Activated CD8-positive, alpha-beta T cell treated with anti-CD3 and anti-CD28 coated beads for 36 hours (primary cell): Measurements from ENCODE around the gene HHIPL1. TPM values are rescaled to one million over a fixed set of nuclear protein-coding genes. Genes with fewer than 3 reads are reported as not detected.

Source experiments
- ATAC-seq: fragments of 200-7000 bp; cut with Tn5 transposase; one replicate; pipeline ENCODE4 v1.10.0; 2021; ENCODE audit warnings: mild to moderate bottlenecking, moderate library complexity
- CTCF ChIA-PET: fragments of 350-600 bp; sonication (Branson Sonifier 250); formaldehyde crosslinking; loops from one replicate; lab custom pipeline; 2021; ENCODE audit warnings: antibody characterized with exemption; lab: Charles Lee
- POLR2A ChIA-PET: fragments of 350-600 bp; sonication (Branson Sonifier 250); formaldehyde crosslinking; loops from one replicate; lab custom pipeline; 2021; ENCODE audit warnings: antibody characterized with exemption; lab: Charles Lee
- DNase-seq: peaks from one replicate; pipeline ENCODE4 v3.0.0-alpha.2; 2020
- H3K27ac Mint-ChIP-seq: one replicate; pipeline ENCODE4 v1.8.0; 2021; ENCODE audit warnings: mild to moderate bottlenecking, mixed read lengths
- H3K27me3 Mint-ChIP-seq: one replicate; pipeline ENCODE4 v1.8.0; 2021; ENCODE audit warnings: mixed read lengths
- H3K36me3 Mint-ChIP-seq: one replicate; pipeline ENCODE4 v1.8.0; 2021; ENCODE audit warnings: low read depth, mixed read lengths
- H3K4me1 Mint-ChIP-seq: one replicate; pipeline ENCODE4 v1.8.0; 2021; ENCODE audit warnings: low read depth, mixed read lengths
- H3K4me3 Mint-ChIP-seq: one replicate; pipeline ENCODE4 v1.8.0; 2021; ENCODE audit warnings: mild to moderate bottlenecking, moderate library complexity, mixed read lengths
- H3K9me3 Mint-ChIP-seq: one replicate; pipeline ENCODE4 v1.8.0; 2021; ENCODE audit warnings: mixed read lengths
- intact Hi-C: fragments of 100-400 bp; cut with micrococcal nuclease; formaldehyde crosslinking; loops from one replicate; pipeline ENCODE4 v1.10.0; 2022
- total RNA-seq, 2 experiments: library from RNA; stranded (reverse); gene quantifications; one replicate each; pipeline ENCODE4 v1.2.3, GENCODE V29; 2021
- TF ChIP-seq, protein P1 (sequence below): fragments of 200-600 bp; IDR thresholded peaks from one replicate; pipeline ENCODE4 v1.8.0; 2022; ENCODE audit warnings: antibody characterized with exemption, mild to moderate bottlenecking

Gene HHIPL1
- total RNA-seq, 2 experiments from 2014 or later: 0.05 to 0.07 TPM

- CTCF ChIA-PET: interaction anchor here (1.0 kb wide), 1 partner anchor 161 kb away, joined by 4 read pairs; no protein-coding TSS in a partner anchor
- Mint-ChIP-seq H3K9me3 (no peaks in the 10 kb centered on the region), H3K4me3 (no peak overlapping the region), H3K27me3 (peaks cover 18% of the 10 kb centered on the region), H3K27ac (no peak overlapping the region), H3K36me3 (no peaks in the 10 kb centered on the region), H3K4me1 (no peaks in the 10 kb centered on the region)
- intact Hi-C loops: no loop called here
- POLR2A ChIA-PET: no interaction called here
- no peak for ATAC-seq
- DNase-seq: no peak
- TF ChIP-seq, protein P1, sequence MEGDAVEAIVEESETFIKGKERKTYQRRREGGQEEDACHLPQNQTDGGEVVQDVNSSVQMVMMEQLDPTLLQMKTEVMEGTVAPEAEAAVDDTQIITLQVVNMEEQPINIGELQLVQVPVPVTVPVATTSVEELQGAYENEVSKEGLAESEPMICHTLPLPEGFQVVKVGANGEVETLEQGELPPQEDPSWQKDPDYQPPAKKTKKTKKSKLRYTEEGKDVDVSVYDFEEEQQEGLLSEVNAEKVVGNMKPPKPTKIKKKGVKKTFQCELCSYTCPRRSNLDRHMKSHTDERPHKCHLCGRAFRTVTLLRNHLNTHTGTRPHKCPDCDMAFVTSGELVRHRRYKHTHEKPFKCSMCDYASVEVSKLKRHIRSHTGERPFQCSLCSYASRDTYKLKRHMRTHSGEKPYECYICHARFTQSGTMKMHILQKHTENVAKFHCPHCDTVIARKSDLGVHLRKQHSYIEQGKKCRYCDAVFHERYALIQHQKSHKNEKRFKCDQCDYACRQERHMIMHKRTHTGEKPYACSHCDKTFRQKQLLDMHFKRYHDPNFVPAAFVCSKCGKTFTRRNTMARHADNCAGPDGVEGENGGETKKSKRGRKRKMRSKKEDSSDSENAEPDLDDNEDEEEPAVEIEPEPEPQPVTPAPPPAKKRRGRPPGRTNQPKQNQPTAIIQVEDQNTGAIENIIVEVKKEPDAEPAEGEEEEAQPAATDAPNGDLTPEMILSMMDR: no peak
Observed at GRCh38 chr14:99724939-99725773, 80.2 kb downstream of the HHIPL1 start.

GRCh38 chr14:99725774-99726537, 81.0 kb downstream of the HHIPL1 start:
- CTCF ChIA-PET: interaction anchor here (1.0 kb wide), 1 partner anchor 160 kb away, joined by 4 read pairs; no protein-coding TSS in a partner anchor
- DNase-seq: no peak
- no peak overlapping the region for H3K27ac Mint-ChIP-seq
- TF ChIP-seq, protein P1: no peak
- H3K4me1 Mint-ChIP-seq: no peaks in the 10 kb centered on the region
- H3K36me3 Mint-ChIP-seq: no peaks in the 10 kb centered on the region
- no peak overlapping the region for H3K4me3 Mint-ChIP-seq
- intact Hi-C loops: no loop called here
- ATAC-seq: no peak
- H3K27me3 Mint-ChIP-seq: peaks cover 20% of the 10 kb centered on the region
- POLR2A ChIA-PET: no interaction called here
- H3K9me3 Mint-ChIP-seq: no peaks in the 10 kb centered on the region

- ChIA-PET CTCF (no interaction called here), POLR2A (no interaction called here)
- peaks cover 20% of the 10 kb centered on the region for H3K27me3 Mint-ChIP-seq
- no peak overlapping the region for H3K27ac Mint-ChIP-seq
- no peak for ATAC-seq
- no peaks in the 10 kb centered on the region for H3K36me3 Mint-ChIP-seq
- TF ChIP-seq, protein P1: no peak
- no peaks in the 10 kb centered on the region for H3K9me3 Mint-ChIP-seq
- no peaks in the 10 kb centered on the region for H3K4me1 Mint-ChIP-seq
- DNase-seq: no peak
- no peak overlapping the region for H3K4me3 Mint-ChIP-seq
- intact Hi-C loops: no loop called here
Observed at GRCh38 chr14:99726538-99727095, 81.7 kb downstream of the HHIPL1 start.

GRCh38 chr14:99727096-99727870, 82.4 kb downstream of the HHIPL1 start:
- Mint-ChIP-seq H3K27ac (no peak overlapping the region), H3K36me3 (no peaks in the 10 kb centered on the region), H3K27me3 (peaks cover 20% of the 10 kb centered on the region), H3K9me3 (no peaks in the 10 kb centered on the region), H3K4me1 (no peaks in the 10 kb centered on the region), H3K4me3 (no peak overlapping the region)
- ATAC-seq: no peak
- DNase-seq: no peak
- TF ChIP-seq, protein P1: no peak
- ChIA-PET CTCF (interaction anchor here (1.3 kb wide), 1 partner anchor 25 kb away, joined by 3 read pairs; no protein-coding TSS in a partner anchor), POLR2A (no interaction called here)
- intact Hi-C loops: no loop called here
